ENCODE measurements around the gene PHF2.

DNA sequence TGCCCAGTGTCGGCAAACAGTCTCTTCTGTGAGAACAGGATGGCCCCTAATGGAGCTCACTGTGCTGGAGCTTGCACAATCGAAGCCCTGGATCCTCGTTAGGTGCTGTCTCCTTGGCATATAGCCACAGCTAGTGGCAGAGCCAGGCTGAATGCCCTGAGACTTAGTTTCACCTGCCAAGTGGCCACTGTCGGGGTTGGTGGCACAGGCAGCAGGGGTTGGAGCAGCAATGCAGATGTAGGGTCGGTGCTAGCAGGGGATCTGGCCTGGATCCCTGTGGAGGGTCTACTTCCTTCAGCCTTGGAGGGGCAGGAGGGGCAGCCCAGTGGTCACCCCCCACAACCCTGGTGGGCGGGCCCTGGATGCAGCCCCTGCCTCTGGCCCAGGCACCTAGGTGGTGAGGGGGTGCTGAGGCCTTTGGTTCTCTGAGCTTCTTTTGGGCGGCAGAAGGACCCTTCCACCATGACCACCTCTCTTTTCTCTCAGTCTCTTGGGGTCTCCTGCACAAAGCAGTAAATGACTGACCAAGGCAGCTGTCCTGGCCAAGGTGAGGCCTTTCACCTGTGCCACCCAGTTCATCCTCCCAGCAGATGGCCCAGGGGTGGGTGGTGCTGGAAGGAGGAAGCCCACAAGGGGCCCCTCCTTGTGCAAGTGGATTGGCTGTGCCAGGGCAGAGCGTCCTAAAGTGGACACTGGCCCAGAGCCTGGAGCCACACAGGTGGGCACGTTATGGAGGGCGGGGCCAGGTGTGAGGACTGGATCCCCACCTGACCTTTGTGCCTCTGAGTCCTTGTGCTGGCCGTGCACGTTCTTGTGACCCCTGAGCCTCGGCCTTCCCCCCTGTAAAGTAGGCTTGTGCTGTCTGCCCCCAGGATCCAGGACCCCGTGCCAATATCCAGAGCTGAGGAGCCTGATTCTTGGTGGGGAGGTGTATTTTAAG is 44.8 kb downstream of the PHF2 start:
- no peak for TF ChIP-seq CHD1 (IDR thresholded peaks at IDR 0.05; ENCODE audit: low read length)
- TF ChIP-seq, protein P1, sequence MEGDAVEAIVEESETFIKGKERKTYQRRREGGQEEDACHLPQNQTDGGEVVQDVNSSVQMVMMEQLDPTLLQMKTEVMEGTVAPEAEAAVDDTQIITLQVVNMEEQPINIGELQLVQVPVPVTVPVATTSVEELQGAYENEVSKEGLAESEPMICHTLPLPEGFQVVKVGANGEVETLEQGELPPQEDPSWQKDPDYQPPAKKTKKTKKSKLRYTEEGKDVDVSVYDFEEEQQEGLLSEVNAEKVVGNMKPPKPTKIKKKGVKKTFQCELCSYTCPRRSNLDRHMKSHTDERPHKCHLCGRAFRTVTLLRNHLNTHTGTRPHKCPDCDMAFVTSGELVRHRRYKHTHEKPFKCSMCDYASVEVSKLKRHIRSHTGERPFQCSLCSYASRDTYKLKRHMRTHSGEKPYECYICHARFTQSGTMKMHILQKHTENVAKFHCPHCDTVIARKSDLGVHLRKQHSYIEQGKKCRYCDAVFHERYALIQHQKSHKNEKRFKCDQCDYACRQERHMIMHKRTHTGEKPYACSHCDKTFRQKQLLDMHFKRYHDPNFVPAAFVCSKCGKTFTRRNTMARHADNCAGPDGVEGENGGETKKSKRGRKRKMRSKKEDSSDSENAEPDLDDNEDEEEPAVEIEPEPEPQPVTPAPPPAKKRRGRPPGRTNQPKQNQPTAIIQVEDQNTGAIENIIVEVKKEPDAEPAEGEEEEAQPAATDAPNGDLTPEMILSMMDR (IDR thresholded peaks at IDR 0.05 in 2 of 3, conservative IDR thresholded peaks at IDR 0.05 in 1 of 3; ENCODE audit: insufficient read depth in 2 of 3, low read depth in 1 of 3, low read length in 3 of 3): no peak
- TF ChIP-seq ZNF3 (CRISPR knock-in tag; IDR thresholded peaks at IDR 0.05): no peak
- TF ChIP-seq FOXM1 (IDR thresholded peaks at IDR 0.05; ENCODE audit: low read depth): no peak
- TF ChIP-seq FOXM1 (CRISPR knock-in tag; IDR thresholded peaks at IDR 0.05; ENCODE audit: low read depth): no peak
- TF ChIP-seq, protein P2, sequence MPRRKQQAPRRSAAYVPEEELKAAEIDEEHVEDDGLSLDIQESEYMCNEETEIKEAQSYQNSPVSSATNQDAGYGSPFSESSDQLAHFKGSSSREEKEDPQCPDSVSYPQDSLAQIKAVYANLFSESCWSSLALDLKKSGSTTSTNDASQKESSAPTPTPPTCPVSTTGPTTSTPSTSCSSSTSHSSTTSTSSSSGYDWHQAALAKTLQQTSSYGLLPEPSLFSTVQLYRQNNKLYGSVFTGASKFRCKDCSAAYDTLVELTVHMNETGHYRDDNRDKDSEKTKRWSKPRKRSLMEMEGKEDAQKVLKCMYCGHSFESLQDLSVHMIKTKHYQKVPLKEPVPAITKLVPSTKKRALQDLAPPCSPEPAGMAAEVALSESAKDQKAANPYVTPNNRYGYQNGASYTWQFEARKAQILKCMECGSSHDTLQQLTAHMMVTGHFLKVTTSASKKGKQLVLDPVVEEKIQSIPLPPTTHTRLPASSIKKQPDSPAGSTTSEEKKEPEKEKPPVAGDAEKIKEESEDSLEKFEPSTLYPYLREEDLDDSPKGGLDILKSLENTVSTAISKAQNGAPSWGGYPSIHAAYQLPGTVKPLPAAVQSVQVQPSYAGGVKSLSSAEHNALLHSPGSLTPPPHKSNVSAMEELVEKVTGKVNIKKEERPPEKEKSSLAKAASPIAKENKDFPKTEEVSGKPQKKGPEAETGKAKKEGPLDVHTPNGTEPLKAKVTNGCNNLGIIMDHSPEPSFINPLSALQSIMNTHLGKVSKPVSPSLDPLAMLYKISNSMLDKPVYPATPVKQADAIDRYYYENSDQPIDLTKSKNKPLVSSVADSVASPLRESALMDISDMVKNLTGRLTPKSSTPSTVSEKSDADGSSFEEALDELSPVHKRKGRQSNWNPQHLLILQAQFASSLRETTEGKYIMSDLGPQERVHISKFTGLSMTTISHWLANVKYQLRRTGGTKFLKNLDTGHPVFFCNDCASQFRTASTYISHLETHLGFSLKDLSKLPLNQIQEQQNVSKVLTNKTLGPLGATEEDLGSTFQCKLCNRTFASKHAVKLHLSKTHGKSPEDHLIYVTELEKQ (CRISPR knock-in tag; IDR thresholded peaks at IDR 0.05): no peak
- TF ChIP-seq EP300 (IDR thresholded peaks at IDR 0.05; ENCODE audit: low read length): no peak
- TF ChIP-seq KDM1A (IDR thresholded peaks at IDR 0.05): no peak
